Progenitor cell of endocrine pancreas (in vitro differentiated cells): ENCODE measurements around the gene NEK11. TPM values are rescaled to one million over a fixed set of nuclear protein-coding genes. Genes with fewer than 3 reads are reported as not detected.

ENCODE experiments used
- DNase-seq: peaks from one replicate; pipeline ENCODE4 v3.0.0; 2021; ENCODE audit warnings: low spot score; ENCODE audit not compliant: unreplicated experiment
- H3K27ac Mint-ChIP-seq: 2 replicates; pipeline ENCODE4 v1.8.0; 2021; ENCODE audit warnings: mild to moderate bottlenecking, moderate library complexity, mixed read lengths
- H3K27me3 Mint-ChIP-seq: 2 replicates; pipeline ENCODE4 v1.8.0; 2021; ENCODE audit warnings: mixed read lengths
- H3K36me3 Mint-ChIP-seq: 2 replicates; pipeline ENCODE4 v1.8.0; 2022; ENCODE audit warnings: mixed read lengths; ENCODE audit not compliant: insufficient read depth
- H3K4me1 Mint-ChIP-seq: 2 replicates; pipeline ENCODE4 v1.8.0; 2021; ENCODE audit warnings: low read depth, mixed read lengths
- H3K4me3 Mint-ChIP-seq: 2 replicates; pipeline ENCODE4 v1.8.0; 2021; ENCODE audit warnings: low read depth, mild to moderate bottlenecking, moderate library complexity, mixed read lengths
- H3K9me3 Mint-ChIP-seq: 2 replicates; pipeline ENCODE4 v1.8.0; 2021; ENCODE audit warnings: low read depth, mixed read lengths
- total RNA-seq: library from RNA; stranded (reverse); gene quantifications from 2 replicates; pipeline ENCODE4 v1.2.1, GENCODE V29; 2021
- TF ChIP-seq, protein P1 (sequence below): fragments of 200-600 bp; sonication (generic); IDR thresholded peaks from one replicate; pipeline ENCODE4 v1.5.0; 2021; ENCODE audit warnings: antibody characterized with exemption, mild to moderate bottlenecking; ENCODE audit not compliant: unreplicated experiment

Gene NEK11
- total RNA-seq, 1 donor from 2014 or later = 18.7 TPM

DNA sequence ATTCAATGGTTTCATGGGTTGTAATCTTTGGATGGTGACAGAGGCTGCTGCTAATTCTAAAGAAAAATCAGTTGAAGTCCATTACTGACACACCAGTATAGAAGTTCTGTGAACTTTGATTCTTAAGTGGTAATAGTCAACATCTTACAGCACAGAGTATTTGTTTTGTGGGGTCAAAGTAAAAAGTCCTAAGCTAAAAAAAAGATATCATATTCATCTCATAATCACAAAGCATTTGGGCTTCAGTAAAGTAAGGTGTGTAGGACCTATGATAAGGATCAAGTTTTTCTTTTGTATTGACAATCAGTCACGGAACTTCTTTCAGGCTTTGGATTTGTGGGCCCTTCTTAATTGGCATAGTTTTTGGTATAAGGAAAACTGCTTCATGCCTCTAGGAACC is 1.1 kb upstream of the NEK11 start:
- no peaks in the 10 kb centered on the region for H3K9me3 Mint-ChIP-seq
- H3K27ac Mint-ChIP-seq = peak overlapping the region; percentile 94
- peaks cover 18% of the 10 kb centered on the region for H3K4me1 Mint-ChIP-seq
- DNase-seq = no peak
- H3K36me3 Mint-ChIP-seq = peaks cover 5% of the 10 kb centered on the region
- TF ChIP-seq, protein P1, sequence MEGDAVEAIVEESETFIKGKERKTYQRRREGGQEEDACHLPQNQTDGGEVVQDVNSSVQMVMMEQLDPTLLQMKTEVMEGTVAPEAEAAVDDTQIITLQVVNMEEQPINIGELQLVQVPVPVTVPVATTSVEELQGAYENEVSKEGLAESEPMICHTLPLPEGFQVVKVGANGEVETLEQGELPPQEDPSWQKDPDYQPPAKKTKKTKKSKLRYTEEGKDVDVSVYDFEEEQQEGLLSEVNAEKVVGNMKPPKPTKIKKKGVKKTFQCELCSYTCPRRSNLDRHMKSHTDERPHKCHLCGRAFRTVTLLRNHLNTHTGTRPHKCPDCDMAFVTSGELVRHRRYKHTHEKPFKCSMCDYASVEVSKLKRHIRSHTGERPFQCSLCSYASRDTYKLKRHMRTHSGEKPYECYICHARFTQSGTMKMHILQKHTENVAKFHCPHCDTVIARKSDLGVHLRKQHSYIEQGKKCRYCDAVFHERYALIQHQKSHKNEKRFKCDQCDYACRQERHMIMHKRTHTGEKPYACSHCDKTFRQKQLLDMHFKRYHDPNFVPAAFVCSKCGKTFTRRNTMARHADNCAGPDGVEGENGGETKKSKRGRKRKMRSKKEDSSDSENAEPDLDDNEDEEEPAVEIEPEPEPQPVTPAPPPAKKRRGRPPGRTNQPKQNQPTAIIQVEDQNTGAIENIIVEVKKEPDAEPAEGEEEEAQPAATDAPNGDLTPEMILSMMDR = no peak
- H3K27me3 Mint-ChIP-seq = no peaks in the 10 kb centered on the region
- peak overlapping the region; percentile 87 for H3K4me3 Mint-ChIP-seq

- no peaks in the 10 kb centered on the region for H3K9me3 Mint-ChIP-seq
Observed at GRCh38 chr3:131028844-131029243, 2.2 kb downstream of the NEK11 start.

DNA sequence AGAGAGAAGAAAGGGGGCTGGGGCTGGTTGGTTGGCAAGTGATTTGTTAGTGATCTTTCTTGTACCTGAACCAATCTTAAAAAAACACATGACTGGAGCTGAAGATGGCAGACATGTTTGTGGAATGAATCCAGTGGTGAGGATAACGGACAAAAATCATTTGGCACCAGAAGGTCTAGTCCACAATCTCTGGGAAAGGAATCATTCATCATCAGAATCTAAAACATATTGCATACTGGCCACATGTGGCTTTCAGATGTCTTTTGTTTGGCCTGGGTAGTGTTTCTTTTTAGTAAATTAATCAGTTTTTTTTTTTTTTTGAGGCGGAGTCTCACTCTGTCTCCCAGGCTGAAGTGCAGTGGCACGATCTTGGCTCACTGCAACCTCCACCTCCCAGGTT is 5.0 kb downstream of the NEK11 start:
- H3K4me3 Mint-ChIP-seq = no peak overlapping the region
- DNase-seq = no peak
- H3K4me1 Mint-ChIP-seq = peaks cover 6% of the 10 kb centered on the region
- no peak overlapping the region for H3K27ac Mint-ChIP-seq
- no peaks in the 10 kb centered on the region for H3K27me3 Mint-ChIP-seq
- H3K36me3 Mint-ChIP-seq = peaks cover 8% of the 10 kb centered on the region
- TF ChIP-seq, protein P1 = no peak
- H3K9me3 Mint-ChIP-seq = no peaks in the 10 kb centered on the region

More at GRCh38 chr3:131028844-131029243, 2.2 kb downstream of the NEK11 start:
- Mint-ChIP-seq H3K27ac (no peak overlapping the region), H3K36me3 (peaks cover 14% of the 10 kb centered on the region), H3K4me3 (no peak overlapping the region), H3K27me3 (no peaks in the 10 kb centered on the region), H3K4me1 (peaks cover 18% of the 10 kb centered on the region)
- DNase-seq = no peak
- TF ChIP-seq, protein P1 = no peak

DNA sequence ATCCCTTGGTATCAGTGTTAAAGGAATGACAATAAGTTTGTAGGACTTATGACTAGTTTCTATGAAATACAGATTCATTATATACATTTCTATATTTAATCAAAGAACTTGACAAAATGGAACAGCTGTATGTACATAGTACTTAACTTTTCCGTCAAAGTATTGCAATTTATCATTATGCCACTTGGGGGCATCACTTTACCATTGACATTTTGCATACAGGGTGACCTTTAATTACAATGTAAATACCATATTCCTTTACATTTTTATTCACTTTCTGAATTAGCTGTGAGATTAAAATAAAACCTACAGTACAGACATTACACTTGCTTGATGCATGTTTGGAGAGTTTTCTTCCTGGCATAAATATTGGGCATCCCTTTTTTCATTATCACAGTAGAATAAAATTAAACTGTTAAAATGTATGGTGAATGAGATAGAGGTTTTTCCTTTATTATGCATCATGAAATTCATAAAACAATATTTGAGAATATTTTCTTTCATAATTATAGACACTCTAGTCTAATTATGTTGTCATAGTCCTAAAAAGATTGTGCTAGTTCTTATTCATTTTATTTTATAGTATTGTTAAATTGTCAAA is 6.9 kb downstream of the NEK11 start:
- H3K4me3 Mint-ChIP-seq = no peak overlapping the region
- peaks cover 8% of the 10 kb centered on the region for H3K36me3 Mint-ChIP-seq
- no peaks in the 10 kb centered on the region for H3K27me3 Mint-ChIP-seq
- no peak for DNase-seq
- no peaks in the 10 kb centered on the region for H3K4me1 Mint-ChIP-seq
- H3K9me3 Mint-ChIP-seq = no peaks in the 10 kb centered on the region
- TF ChIP-seq, protein P1 = peak; percentile 72
- no peak overlapping the region for H3K27ac Mint-ChIP-seq

GRCh38 chr3:131036200-131036816 is 9.6 kb downstream of the NEK11 start:
- no peak for DNase-seq
- H3K4me1 Mint-ChIP-seq = no peaks in the 10 kb centered on the region
- TF ChIP-seq, protein P1 = no peak
- H3K9me3 Mint-ChIP-seq = peaks cover under 1% of the 10 kb centered on the region
- H3K4me3 Mint-ChIP-seq = no peak overlapping the region
- H3K27ac Mint-ChIP-seq = no peak overlapping the region
- H3K27me3 Mint-ChIP-seq = no peaks in the 10 kb centered on the region
- H3K36me3 Mint-ChIP-seq = peaks cover 9% of the 10 kb centered on the region
